Astrocyte of the cerebellum (primary cell): ENCODE results near the gene COL4A6.

Experiments used
- DNase-seq: peaks from one replicate; pipeline ENCODE4 v3.0.0-alpha.2; 2011; ENCODE audit warnings: low read depth
- H3K4me3 ChIP-seq: 2 replicates; pipeline ENCODE4 v1.5.1; 2011; ENCODE audit warnings: mild to moderate bottlenecking, low read depth, low read length, moderate library complexity
- CTCF ChIP-seq: IDR thresholded peaks from 2 replicates; pipeline ENCODE4 v1.5.1; 2012; ENCODE audit warnings: low read length, low read depth, moderate library complexity, mild to moderate bottlenecking; ENCODE audit errors: missing control alignments
- in situ Hi-C: cut with HindIII; loops from 2 replicates; pipeline ENCODE4 v1.10.0; 2017; ENCODE audit warnings: low sequenced_read_pairs

COL4A6 gene

GRCh38 chrX:108160309-108160708 is 277.9 kb downstream of the COL4A6 start:
- no peak for DNase-seq
- H3K4me3 ChIP-seq: no peak overlapping the region
- TF ChIP-seq CTCF: no peak
- in situ Hi-C loops: no loop called here

- no peak for DNase-seq
- in situ Hi-C loops: no loop called here
- no peak overlapping the region for H3K4me3 ChIP-seq
- TF ChIP-seq CTCF: no peak
Measured at GRCh38 chrX:108159028-108159670, 279.1 kb downstream of the COL4A6 start.

- in situ Hi-C loops: no loop called here
- no peak overlapping the region for H3K4me3 ChIP-seq
- no peak for DNase-seq
- TF ChIP-seq CTCF: no peak
Measured at GRCh38 chrX:108157628-108158027, 280.6 kb downstream of the COL4A6 start.

GRCh38 chrX:108156934-108157466 is 281.2 kb downstream of the COL4A6 start:
- no peak overlapping the region for H3K4me3 ChIP-seq
- TF ChIP-seq CTCF: no peak
- DNase-seq: no peak
- in situ Hi-C loops: no loop called here

GRCh38 chrX:108156082-108156481 is 282.1 kb downstream of the COL4A6 start:
- DNase-seq: no peak
- no peak overlapping the region for H3K4me3 ChIP-seq
- TF ChIP-seq CTCF: no peak
- in situ Hi-C loops: no loop called here

GRCh38 chrX:108148524-108148923 is 289.7 kb downstream of the COL4A6 start:
- no peak overlapping the region for H3K4me3 ChIP-seq
- in situ Hi-C loops: no loop called here
- DNase-seq: no peak
- TF ChIP-seq CTCF: no peak
